Body of pancreas (tissue), 4 donors: ENCODE measurements around the gene PRRT2.

Experiments
- POLR2A ChIP-seq, 3 donors: fragments of 450-650 bp; IDR thresholded peaks; one replicate each; pipeline ENCODE4 v1.6.1; 2016; ENCODE audit warnings: antibody characterized with exemption in 3 of 3, mild to moderate bottlenecking in 2 of 3
- TF ChIP-seq, protein P1 (sequence below), 7 experiments: fragments of 450-650 bp in 4 of 7; fragments of 200-600 bp in 3 of 7; sonication (generic) in 3 of 7; IDR thresholded peaks; one replicate each; pipeline ENCODE4 v1.5.1; 2016 to 2019; ENCODE audit warnings: antibody characterized with exemption in 7 of 7

GRCh38 chr16:29777576-29778350 is 34.2 kb upstream of the PRRT2 start, which contains the start of gene ZG16:
- no peak for TF ChIP-seq POLR2A (IDR thresholded peaks at IDR 0.05)
- TF ChIP-seq, protein P1, sequence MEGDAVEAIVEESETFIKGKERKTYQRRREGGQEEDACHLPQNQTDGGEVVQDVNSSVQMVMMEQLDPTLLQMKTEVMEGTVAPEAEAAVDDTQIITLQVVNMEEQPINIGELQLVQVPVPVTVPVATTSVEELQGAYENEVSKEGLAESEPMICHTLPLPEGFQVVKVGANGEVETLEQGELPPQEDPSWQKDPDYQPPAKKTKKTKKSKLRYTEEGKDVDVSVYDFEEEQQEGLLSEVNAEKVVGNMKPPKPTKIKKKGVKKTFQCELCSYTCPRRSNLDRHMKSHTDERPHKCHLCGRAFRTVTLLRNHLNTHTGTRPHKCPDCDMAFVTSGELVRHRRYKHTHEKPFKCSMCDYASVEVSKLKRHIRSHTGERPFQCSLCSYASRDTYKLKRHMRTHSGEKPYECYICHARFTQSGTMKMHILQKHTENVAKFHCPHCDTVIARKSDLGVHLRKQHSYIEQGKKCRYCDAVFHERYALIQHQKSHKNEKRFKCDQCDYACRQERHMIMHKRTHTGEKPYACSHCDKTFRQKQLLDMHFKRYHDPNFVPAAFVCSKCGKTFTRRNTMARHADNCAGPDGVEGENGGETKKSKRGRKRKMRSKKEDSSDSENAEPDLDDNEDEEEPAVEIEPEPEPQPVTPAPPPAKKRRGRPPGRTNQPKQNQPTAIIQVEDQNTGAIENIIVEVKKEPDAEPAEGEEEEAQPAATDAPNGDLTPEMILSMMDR (IDR thresholded peaks at IDR 0.05): no peak
